Gastrocnemius medialis (tissue), 4 donors: ENCODE measurements around the gene ANO10. TPM values are rescaled to one million over a fixed set of nuclear protein-coding genes. Genes with fewer than 3 reads are reported as not detected.

Source experiments
- total RNA-seq, 4 donors: library from RNA; depleted of rRNA; stranded (reverse); fragments of >200 nt; gene quantifications; one replicate each; pipeline versions ENCODE4 v1.1.0 to v1.2.3, GENCODE V29; 2016

ANO10 gene
- total RNA-seq, 4 donors from 2014 or later: 6.9 to 8.1 (median 7.8) TPM

Other genes starting within 250 kb of the ANO10 start
- gene ABHD5, start 68.9 kb upstream of the ANO10 start, total RNA-seq: 10 to 100 TPM; 18.6 to 43.7 (median 33.7) TPM